Frontal cortex (tissue), 4 donors: Measurements from ENCODE around the gene PNPO. TPM values are rescaled to one million over a fixed set of nuclear protein-coding genes. Genes with fewer than 3 reads are reported as not detected.
A peak's percentile ranks its signal among the peaks of the same experiment; 100 is the strongest.

ENCODE experiments used
- DNase-seq, 2 donors: peaks; one replicate each; pipeline ENCODE4 v3.0.0; 2012; ENCODE audit warnings: low spot score in 2 of 2
- FAIRE-seq: peaks from 2 replicates; lab custom pipeline; 2012; peaks lifted over from hg19 to GRCh38; lab: Jason Lieb, UNC
- total RNA-seq: library from RNA; depleted of rRNA; stranded (reverse); fragments of >200 nt; gene quantifications from one replicate; pipeline ENCODE4 v1.2.3, GENCODE V29; 2014
- donor health status: control.
- donor health status: control.
- donor health status: control.

PNPO gene
- 7.3 TPM for total RNA-seq

- FAIRE-seq (peak; percentile 90), DNase-seq (peak; percentile 94 to 97)
Measured at GRCh38 chr17:47941246-47942095, at the start of gene PNPO. TSS of gene PNPO (plus strand) at chr17:47941571. CDS start at chr17:47941676, 105 bp downstream.

DNA sequence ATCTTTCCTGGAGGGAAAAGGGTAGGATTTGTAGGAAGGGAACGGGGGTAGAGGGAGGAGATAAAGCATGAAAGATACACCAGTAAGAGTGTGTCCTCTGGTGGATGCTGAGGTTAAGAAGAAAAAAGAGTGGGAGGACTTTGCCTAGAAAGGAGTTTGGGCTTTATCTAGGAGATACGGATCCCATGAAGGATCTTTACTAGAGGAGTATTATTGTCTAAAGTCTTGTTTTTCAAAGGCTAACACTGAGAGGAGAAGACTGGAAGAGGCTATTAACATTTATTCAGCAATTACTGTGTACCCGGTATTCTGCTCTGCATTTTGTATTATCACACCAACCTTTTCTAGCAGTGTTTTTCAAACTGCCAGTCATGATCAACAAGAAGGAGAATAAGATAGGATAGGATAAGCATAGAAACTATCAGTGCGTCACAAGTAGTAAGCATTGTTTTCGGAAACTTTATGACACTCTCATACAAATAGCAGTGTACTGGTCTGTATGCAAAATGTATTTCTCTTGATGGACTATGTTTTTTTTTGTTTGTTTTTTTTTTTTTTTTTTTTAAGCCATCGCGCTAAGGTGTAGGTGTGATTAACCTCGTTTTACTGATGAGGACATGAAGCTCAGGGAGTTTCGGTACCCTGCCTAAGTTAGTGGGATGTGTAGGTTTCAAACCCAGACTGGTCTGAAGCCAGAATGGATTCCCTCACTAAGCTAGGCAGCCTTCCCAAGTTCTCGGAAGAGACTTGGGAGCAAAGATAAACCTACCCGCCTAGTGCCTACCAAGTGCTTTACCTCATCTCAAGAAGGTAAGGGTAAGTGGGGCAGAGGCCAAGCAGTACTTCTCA is 46.6 kb upstream of the PNPO start:
- DNase-seq (no peak), FAIRE-seq (no peak)

- FAIRE-seq (no peak), DNase-seq (no peak)
Measured at GRCh38 chr17:47895347-47895855, 46.0 kb upstream of the PNPO start.

GRCh38 chr17:47895856-47896671 is 45.3 kb upstream of the PNPO start, which contains the start of gene SP2:
TSS of gene SP2 (plus strand) at chr17:47896236. CDS start at chr17:47896287, 51 bp downstream.
- FAIRE-seq (peak; percentile 96), DNase-seq (peak; percentile 95 to 97)

- no peak for DNase-seq
- FAIRE-seq: no peak
Measured at GRCh38 chr17:47896672-47897490, 44.5 kb upstream of the PNPO start.

- DNase-seq: no peak
- FAIRE-seq: no peak
Measured at GRCh38 chr17:47897561-47897960, 43.8 kb upstream of the PNPO start.

- FAIRE-seq: no peak
- DNase-seq: no peak
Measured at GRCh38 chr17:47898241-47898640, 43.1 kb upstream of the PNPO start.

GRCh38 chr17:47899643-47900042 is 41.7 kb upstream of the PNPO start:
- DNase-seq (no peak), FAIRE-seq (no peak)

GRCh38 chr17:47901423-47901822 is 39.9 kb upstream of the PNPO start:
- no peak for DNase-seq
- no peak for FAIRE-seq

GRCh38 chr17:47902039-47902744 is 39.2 kb upstream of the PNPO start:
- DNase-seq: no peak

GRCh38 chr17:47905221-47905733 is 36.1 kb upstream of the PNPO start:
- DNase-seq: peak; percentile 45 to 65
- no peak for FAIRE-seq

More at GRCh38 chr17:47902039-47902744, 39.2 kb upstream of the PNPO start:
- FAIRE-seq: no peak

DNA sequence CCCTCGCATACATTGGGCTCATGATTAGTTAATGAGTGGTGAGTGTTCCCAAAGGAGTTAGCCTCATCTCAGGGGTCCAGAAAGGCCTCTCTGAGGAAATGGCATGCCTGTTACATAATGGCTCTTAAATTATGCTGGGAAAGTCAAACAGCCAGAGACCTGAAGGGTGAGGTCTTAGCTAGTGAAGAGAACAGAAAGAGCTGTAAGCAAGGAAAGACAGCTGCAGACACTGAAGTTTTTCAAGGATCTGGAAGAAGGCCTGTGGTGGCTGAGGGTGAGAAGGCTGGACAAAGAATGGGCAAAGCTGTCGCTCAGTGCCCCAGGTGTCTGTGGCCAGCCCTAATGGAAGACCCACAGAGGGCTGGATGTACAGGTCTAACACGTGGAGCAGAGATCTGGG is 34.9 kb upstream of the PNPO start:
- DNase-seq: no peak
- FAIRE-seq: no peak

DNA sequence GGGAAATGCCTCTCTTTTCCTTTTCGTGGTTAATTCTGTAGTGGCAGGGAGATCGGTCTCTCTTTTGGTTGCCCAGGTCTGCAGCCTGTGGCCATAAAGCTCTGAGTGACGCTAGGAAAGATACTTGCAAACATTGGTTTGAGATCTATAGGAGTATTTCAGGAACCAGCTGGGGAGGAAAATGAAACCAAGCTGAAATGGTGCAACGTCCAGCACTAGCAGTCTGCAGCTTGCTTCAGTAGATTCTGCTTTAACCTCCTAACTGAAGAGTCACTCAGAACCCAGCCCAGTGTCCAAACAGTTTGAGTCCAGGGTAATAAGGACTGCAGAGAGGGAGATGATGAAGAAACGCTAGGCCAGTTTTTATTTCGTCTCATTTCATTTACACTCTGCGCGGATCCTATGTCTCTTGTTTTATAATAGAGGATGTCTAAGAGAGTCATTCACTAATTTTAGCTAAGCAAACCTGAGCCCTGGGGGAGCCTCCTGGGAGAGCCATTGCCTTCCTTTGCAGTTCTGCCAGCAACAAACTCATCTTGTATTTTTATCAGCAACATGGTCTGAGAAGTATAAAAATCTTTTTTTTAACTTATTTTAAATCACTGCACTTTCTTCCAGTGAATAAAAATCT is 33.3 kb upstream of the PNPO start:
- no peak for DNase-seq
- FAIRE-seq: no peak

GRCh38 chr17:47913050-47913449 is 28.3 kb upstream of the PNPO start:
- no peak for DNase-seq
- no peak for FAIRE-seq

DNA sequence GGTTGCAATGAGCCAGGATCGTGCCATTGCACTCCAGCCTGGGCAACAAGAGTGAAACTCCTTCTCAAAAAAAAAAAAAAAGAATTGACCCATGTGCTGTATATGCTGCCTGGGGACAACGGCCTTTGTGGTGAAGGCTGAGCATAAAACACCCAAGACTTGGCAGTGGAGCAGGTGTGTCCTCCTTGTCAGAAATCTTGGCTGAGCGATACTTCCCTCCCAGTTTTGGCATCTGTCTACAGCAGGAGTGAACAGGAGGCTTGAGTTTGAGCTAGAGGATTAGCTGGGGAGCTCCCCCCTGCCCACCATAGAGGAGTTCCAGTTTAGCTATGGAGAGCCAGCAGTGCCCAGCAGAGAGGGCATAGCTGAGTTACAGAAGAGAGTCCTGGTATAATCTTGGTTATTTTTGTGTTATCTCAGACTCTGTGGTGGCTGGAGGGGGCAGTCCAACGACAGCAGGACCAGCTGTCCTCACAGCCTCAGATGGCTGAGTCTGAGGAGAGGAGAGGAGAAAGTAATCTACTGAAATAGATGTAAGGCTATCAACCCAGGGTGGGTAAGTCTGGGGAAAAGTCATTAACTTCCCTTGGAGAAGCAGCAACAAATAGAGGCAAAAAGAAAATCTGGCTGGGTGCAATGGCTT is 26.9 kb upstream of the PNPO start:
- no peak for FAIRE-seq
- no peak for DNase-seq

DNA sequence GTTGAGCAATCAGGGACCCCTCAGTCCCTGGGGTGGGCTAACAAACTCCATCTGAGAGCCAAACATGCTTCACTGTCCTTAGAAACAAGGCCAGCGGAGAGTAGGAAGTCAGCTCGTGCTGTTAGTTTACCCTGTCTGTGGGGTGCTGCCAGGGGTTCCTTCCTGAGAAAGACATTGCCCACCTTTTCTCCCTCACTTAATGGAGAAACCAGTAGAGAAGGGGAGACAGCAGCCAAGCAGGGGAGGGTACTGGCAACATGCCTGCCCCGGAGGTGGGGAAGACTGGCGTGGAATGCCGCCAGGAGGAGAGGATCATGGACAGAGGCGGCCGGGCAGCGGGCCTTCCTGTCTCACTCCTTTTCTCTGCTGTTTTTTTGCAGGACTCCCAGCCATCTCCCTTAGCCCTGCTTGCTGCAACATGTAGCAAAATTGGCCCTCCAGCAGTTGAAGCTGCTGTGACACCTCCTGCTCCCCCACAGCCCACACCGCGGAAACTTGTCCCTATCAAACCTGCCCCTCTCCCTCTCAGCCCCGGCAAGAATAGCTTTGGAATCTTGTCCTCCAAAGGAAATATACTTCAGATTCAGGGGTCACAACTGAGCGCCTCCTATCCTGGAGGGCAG is 25.5 kb upstream of the PNPO start:
- DNase-seq (no peak), FAIRE-seq (no peak)
